Measurements from ENCODE around the gene TPBGL. TPM values are rescaled to one million over a fixed set of nuclear protein-coding genes. Genes with fewer than 3 reads are reported as not detected.

Gene TPBGL
- total and polyA plus RNA-seq, 2 of the 4 experiments (the other 2 are of a cell fraction) = not detected

- Histone ChIP-seq H3K9me1 (ENCODE audit: insufficient read depth, low read length) (no peaks in the 10 kb centered on the region), H2BK5ac (ENCODE audit: low read depth, low read length, poor library complexity, severe bottlenecking) (no peak overlapping the region), H3K56ac (ENCODE audit: extremely low read depth, insufficient read depth, low read length) (no peak overlapping the region), H3K9me3 (ENCODE audit: control insufficient read depth, insufficient read depth, low read length) (no peaks in the 10 kb centered on the region), H3K9ac (ENCODE audit: low read depth, low read length) (no peak overlapping the region), H3K14ac (replicated peaks; ENCODE audit: low read depth, low read length) (no peak overlapping the region), H2AK5ac (ENCODE audit: low read depth, low read length) (no peak overlapping the region), H2BK120ac (ENCODE audit: low read depth, low read length) (no peak overlapping the region), H3K27ac (ENCODE audit: insufficient read depth, low read length) (no peak overlapping the region), H4K8ac (ENCODE audit: low read depth in 2 of 2, low read length in 2 of 2) (no peak overlapping the region), H3K27me3 (ENCODE audit: control insufficient read depth, insufficient read depth, low read length) (peaks cover 16% of the 10 kb centered on the region), H3K4me1 (ENCODE audit: control insufficient read depth, insufficient read depth, low read length) (no peaks in the 10 kb centered on the region), H3K4ac (ENCODE audit: low read depth, low read length) (no peak overlapping the region), H4K5ac (ENCODE audit: low read depth, low read length) (no peak overlapping the region), H2AFZ (replicated peaks; ENCODE audit: low read length, poor library complexity) (no peak overlapping the region), H2AK9ac (replicated peaks; ENCODE audit: low read depth, low read length, poor library complexity) (no peak overlapping the region), H2BK15ac (ENCODE audit: low read depth, low read length) (no peak overlapping the region), H3K36me3 (ENCODE audit: control insufficient read depth, insufficient read depth, low read length) (no peaks in the 10 kb centered on the region), H3K4me2 (ENCODE audit: low read depth, low read length) (no peak overlapping the region), H2BK20ac (ENCODE audit: low read depth, low read length) (no peak overlapping the region), H3K18ac (ENCODE audit: low read depth, low read length) (no peak overlapping the region), H3K4me3 (ENCODE audit: insufficient read depth, low read depth, low read length) (no peak overlapping the region), H4K91ac (ENCODE audit: insufficient read depth, low read depth, low read length) (no peak overlapping the region), H3K23ac (ENCODE audit: low read depth, low read length) (no peak overlapping the region), H4K20me1 (ENCODE audit: insufficient read depth, low read length) (no peaks in the 10 kb centered on the region; the same call in 1 of the 2 replicates), H3K79me1 (ENCODE audit: low read depth in 1 of 2, low read length in 2 of 2) (no peaks in the 10 kb centered on the region)
- intact Hi-C loops (cut with micrococcal nuclease) = no loop called here
- BruUV-seq (replicated peaks) = no TSS peak
- TF ChIP-seq POLR2A (IDR thresholded peaks at IDR 0.05; ENCODE audit: low read depth, low read length) = no peak
- TF ChIP-seq CHD1 (IDR thresholded peaks at IDR 0.05; ENCODE audit: low read depth, low read length) = no peak
- TF ChIP-seq FOS (IDR thresholded peaks at IDR 0.05; ENCODE audit: low read depth, low read length) = no peak
- no peak for TF ChIP-seq RFX5 (IDR thresholded peaks at IDR 0.05; ENCODE audit: low read depth, low read length)
- TF ChIP-seq CEBPB (IDR thresholded peaks at IDR 0.05; ENCODE audit: low read depth, low read length) = no peak
- TF ChIP-seq MXI1 (IDR thresholded peaks at IDR 0.05; ENCODE audit: borderline replicate concordance, low read depth, low read length) = no peak
- no peak for TF ChIP-seq MAFK (IDR thresholded peaks at IDR 0.05; ENCODE audit: low read depth, low read length)
- TF ChIP-seq BHLHE40 (IDR thresholded peaks at IDR 0.05; ENCODE audit: low read depth, low read length) = no peak
- no peak for TF ChIP-seq CTCF (conservative IDR thresholded peaks at IDR 0.05; ENCODE audit: low read depth, low read length)
- no peak for TF ChIP-seq RCOR1 (IDR thresholded peaks at IDR 0.05; ENCODE audit: insufficient replicate concordance, low read length)
- no peak for TF ChIP-seq NFE2L2 (IDR thresholded peaks at IDR 0.05; ENCODE audit: low read depth, low read length)
- POLR2A ChIA-PET (ENCODE audit: unreplicated experiment) = no interaction called here
- WGBS, 2 experiments (ENCODE audit: extremely low coverage in 2 of 2, insufficient read length in 1 of 2) = 14% methylated on average over 1 of the region's 10 CpGs; no CpG with 5 or more reads in 1 of the 2 experiments
- DNase-seq (no peak), ATAC-seq (ENCODE audit: low read depth) (no peak)
- CTCF ChIA-PET = no interaction called here
- in situ Hi-C loops (cut with MboI; ENCODE audit: low sequenced_read_pairs) = no loop called here
- dilution Hi-C loops (cut with HindIII; ENCODE audit: low sequenced_read_pairs, unreplicated experiment) = no loop called here
These were observed 20.0 kb downstream of the TPBGL start for GRCh38 chr11:75260396-75261170.

Measured in IMR-90 (cell line).